HG02973 (cell line): ENCODE measurements around the gene PDE4D.

Source experiments
- ATAC-seq: cut with Tn5 transposase; IDR thresholded peaks from one replicate; pipeline ENCODE4 v1.9.1; 2021; ENCODE audit warnings: moderate library complexity; ENCODE audit not compliant: unreplicated experiment

Gene PDE4D

GRCh38 chr5:59532979-59533729, 360.4 kb downstream of the PDE4D start:
- ATAC-seq: no peak

- no peak for ATAC-seq
Measured at GRCh38 chr5:59529239-59529638, 364.3 kb downstream of the PDE4D start.

GRCh38 chr5:59528202-59528862, 365.2 kb downstream of the PDE4D start:
- ATAC-seq: no peak

- ATAC-seq: no peak
Measured at GRCh38 chr5:59525957-59526356, 367.6 kb downstream of the PDE4D start.

DNA sequence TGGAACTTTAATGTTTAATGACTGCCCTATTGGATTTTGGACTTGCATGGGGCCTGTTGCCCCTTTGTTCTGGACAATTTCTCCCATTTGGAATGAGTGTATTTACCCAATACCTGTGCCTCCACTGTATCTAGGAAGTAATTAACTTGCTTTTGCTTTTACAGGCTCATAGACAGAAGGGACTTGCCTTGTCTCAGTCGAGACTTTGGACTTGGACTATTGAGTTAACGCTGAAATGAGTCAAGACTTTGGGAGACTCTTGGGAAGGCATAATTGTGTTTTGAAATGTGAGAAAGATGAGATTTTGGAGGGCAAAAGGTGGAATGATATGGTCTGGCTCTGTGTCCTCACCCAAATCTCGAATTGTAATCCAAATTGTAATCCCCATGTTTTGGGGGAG, 368.2 kb downstream of the PDE4D start:
- ATAC-seq: no peak

- ATAC-seq: no peak
Measured at GRCh38 chr5:59522201-59522831, 371.2 kb downstream of the PDE4D start.

- no peak for ATAC-seq
Measured at GRCh38 chr5:59521476-59521875, 372.1 kb downstream of the PDE4D start.

DNA sequence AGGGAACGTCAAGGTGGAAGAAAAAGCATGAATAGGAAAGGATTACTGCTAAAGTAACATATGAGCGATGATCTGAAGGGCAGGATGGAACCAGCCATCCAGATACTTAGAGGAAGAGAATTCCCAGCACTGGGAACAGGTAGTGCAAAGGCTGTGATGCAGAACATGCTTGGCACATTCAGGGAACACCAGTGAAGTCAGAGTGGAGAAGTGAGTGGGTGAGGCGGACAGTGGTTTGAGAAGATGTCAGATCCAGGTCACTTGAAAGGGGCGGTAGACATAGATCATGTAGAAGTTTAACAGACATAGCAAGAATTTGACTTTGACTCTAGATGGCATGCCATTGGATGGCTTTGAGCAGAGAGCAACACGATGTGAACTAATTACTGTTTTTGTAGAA, 374.2 kb downstream of the PDE4D start:
- ATAC-seq: no peak

- no peak for ATAC-seq
Measured at GRCh38 chr5:59517926-59518585, 375.5 kb downstream of the PDE4D start.

- ATAC-seq: no peak
Measured at GRCh38 chr5:59516161-59516560, 377.4 kb downstream of the PDE4D start.

DNA sequence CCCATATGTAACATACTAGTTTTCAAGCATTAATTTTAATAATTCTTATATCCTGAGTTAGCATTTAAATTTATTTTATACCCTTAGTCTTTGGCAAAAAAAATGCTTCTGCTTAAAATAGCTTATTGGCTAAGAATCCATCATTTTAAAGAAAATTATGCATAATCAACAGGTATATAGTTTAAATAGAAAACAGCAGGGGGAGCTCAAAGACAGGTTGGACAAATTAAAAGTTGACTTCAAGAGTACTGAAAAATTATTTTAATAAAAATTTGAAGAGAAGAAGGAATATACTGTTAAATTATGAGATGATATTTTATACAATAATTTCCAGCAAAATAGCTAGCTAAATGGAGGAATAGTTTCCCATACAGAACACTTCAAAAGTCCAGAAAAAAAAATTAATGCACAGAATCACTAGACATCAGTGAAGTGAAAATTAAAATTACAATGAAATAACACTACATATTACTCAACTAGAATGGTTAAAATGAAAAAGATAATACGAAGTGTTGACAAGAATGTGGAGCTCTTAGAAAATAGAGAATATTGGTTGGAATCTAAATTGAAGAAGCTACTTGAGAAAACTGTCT, 387.1 kb downstream of the PDE4D start:
- ATAC-seq: no peak

DNA sequence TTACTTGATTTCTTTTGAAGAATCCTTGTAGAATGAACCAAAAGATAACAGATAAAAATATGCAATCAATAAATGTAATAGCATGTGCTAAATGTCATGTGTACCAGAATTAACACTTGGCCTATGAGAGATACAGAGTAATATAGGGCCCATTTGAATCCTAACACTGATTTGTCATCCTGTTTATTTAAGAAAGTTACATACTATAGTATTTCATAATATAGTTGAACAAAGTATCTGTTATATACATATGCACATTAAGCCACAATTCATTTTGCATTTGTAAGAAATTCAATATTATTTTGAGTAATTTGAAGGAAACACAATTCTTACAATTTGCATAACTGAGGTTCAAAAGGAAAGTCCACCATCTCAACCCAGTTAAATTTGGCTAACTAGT, 389.5 kb downstream of the PDE4D start:
- no peak for ATAC-seq

- no peak for ATAC-seq
Measured at GRCh38 chr5:59503220-59503619, 390.3 kb downstream of the PDE4D start.

GRCh38 chr5:59501316-59501715, 392.2 kb downstream of the PDE4D start:
- no peak for ATAC-seq

GRCh38 chr5:59500014-59500413, 393.5 kb downstream of the PDE4D start:
- ATAC-seq: no peak

GRCh38 chr5:59497207-59497606, 396.3 kb downstream of the PDE4D start:
- ATAC-seq: no peak

- ATAC-seq: peak; percentile 70
Measured at GRCh38 chr5:59496524-59497134, 396.9 kb downstream of the PDE4D start.

DNA sequence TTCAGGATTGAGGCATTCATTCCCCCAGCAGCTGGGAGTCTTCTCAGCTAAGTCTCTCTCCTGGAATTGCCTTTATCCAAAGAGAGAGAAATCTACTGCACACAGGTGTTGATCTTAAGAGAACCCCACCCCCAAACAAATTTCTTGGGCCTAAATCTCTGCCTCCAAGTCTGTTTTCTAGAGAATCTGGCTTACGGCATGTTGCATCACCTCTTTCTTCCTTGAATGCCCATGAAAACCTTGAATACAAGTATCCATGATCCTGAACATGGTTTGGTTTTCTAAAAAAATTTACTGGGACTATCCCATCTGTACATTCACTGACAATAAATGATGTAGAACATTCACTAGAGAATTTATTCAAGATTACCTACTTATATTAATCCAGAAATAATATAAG, 401.6 kb downstream of the PDE4D start:
- no peak for ATAC-seq

- no peak for ATAC-seq
Measured at GRCh38 chr5:59489551-59489950, 404.0 kb downstream of the PDE4D start.

DNA sequence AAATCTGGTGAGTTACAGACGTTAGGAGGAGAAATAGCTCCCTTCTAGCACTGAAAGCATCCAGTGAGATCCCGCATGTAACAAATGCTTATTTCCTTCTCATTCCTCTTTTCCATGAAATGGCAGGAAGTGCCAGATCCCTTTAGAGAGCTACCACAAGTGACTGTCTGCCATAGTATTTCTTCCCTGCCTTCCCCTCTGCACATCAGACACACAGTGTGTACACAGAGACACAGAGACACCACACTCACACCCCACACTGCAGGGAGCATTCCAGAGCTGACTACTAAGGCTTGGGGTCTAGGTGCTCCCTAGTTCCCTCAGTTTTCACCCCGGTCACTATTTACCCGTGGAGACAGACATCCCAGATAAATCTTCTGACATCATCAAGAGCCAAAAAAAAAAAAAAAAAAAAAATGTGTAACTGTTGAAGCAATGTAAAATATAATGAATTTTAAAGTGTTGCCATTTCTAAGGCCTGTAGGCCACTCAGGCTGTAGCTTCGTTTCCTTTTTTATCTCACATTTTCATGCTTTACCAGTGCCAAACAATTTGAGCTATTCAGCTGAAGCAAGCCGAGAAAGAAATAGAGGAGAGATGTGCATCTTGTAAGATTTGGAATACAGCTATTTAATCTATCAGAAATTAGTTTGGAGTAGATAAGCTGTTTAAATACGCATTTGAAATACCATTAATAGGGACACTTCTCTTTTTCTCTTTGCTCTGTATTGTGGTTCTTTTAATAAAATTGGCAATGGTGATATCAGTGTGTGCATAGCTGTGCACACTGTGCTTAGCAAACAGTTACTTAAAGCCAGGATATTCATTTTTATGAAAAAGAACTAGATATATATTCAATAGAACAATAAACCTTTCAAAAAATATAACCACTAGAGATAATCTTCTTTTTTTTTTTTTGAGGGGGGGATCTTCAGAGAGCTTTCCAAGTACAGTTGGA, 405.5 kb downstream of the PDE4D start:
- ATAC-seq: no peak
